Muscle of leg (tissue), 11 donors: Measurements from ENCODE around the gene POU2AF1. TPM values are rescaled to one million over a fixed set of nuclear protein-coding genes. Genes with fewer than 3 reads are reported as not detected.
"Not testable (repeated sequence)": the region's sequence is repeated elsewhere in the genome, so short reads cannot be mapped to it uniquely, and the experiment has no call there.

ENCODE experiments used
- DNase-seq: peaks from one replicate; pipeline ENCODE4 v3.0.0; 2013
- H3K27ac ChIP-seq: one replicate; pipeline ENCODE4 v1.5.1; 2013; ENCODE audit warnings: mild to moderate bottlenecking, low read length, control low read depth
- H3K27me3 ChIP-seq: one replicate; pipeline ENCODE4 v1.6.1; 2013; ENCODE audit warnings: low read length; ENCODE audit not compliant: control insufficient read depth, insufficient read depth
- H3K36me3 ChIP-seq: one replicate; pipeline ENCODE4 v1.6.1; 2013; ENCODE audit warnings: low read length; ENCODE audit not compliant: control insufficient read depth, insufficient read depth
- H3K4me1 ChIP-seq: one replicate; pipeline ENCODE4 v1.6.1; 2013; ENCODE audit warnings: low read length; ENCODE audit not compliant: control insufficient read depth, insufficient read depth
- H3K4me3 ChIP-seq: one replicate; pipeline ENCODE4 v1.5.1; 2013; ENCODE audit warnings: low read length, control low read depth
- H3K9me3 ChIP-seq: replicated peaks from 2 replicates; pipeline ENCODE4 v1.6.1; 2013; ENCODE audit warnings: low read depth, low read length; ENCODE audit not compliant: control insufficient read depth
- WGBS: methylation state at CpG from one replicate; pipeline ENCODE4 v1.1.5; 2013; ENCODE audit warnings: missing lambda C conversion rate; ENCODE audit not compliant: insufficient coverage; 5-methylcytosine and 5-hydroxymethylcytosine counted together
- polyA plus RNA-seq, 8 donors: library from polyadenylated mRNA; unstranded; fragments of 120-200 nt; gene quantifications; one replicate each; pipeline versions ENCODE4 v1.2.1 to v1.2.3, GENCODE V29; 2013; ENCODE audit warnings: inconsistent platforms in 1 of 8, low replicate concordance in 1 of 8; ENCODE audit not compliant: insufficient read length in 8 of 8, insufficient read depth in 1 of 8
- total RNA-seq: library from RNA; stranded (reverse); fragments of 120-200 nt; gene quantifications from one replicate; pipeline ENCODE4 v1.2.4, GENCODE V29; 2013

POU2AF1 gene
- total and polyA plus RNA-seq, 9 donors = 0.04 to 0.39 (median 0.23) TPM

- Histone ChIP-seq H3K9me3 (no peaks in the 10 kb centered on the region), H3K36me3 (no peaks in the 10 kb centered on the region), H3K27ac (no peak overlapping the region), H3K27me3 (peaks cover 5% of the 10 kb centered on the region), H3K4me3 (no peak overlapping the region), H3K4me1 (no peaks in the 10 kb centered on the region)
- WGBS = no CpG with 5 or more reads among the region's 1 CpG
- no peak for DNase-seq
Measured at GRCh38 chr11:111409915-111410314, 30.8 kb upstream of the POU2AF1 start.

GRCh38 chr11:111408789-111409727, 30.0 kb upstream of the POU2AF1 start:
- Histone ChIP-seq H3K4me3 (no peak overlapping the region), H3K36me3 (no peaks in the 10 kb centered on the region), H3K27me3 (peaks cover 2% of the 10 kb centered on the region), H3K9me3 (no peaks in the 10 kb centered on the region), H3K4me1 (no peaks in the 10 kb centered on the region), H3K27ac (no peak overlapping the region)
- 72% methylated on average over 3 of the region's 6 CpGs for WGBS
- DNase-seq = no peak

GRCh38 chr11:111407652-111408051, 28.6 kb upstream of the POU2AF1 start:
- H3K27ac ChIP-seq = no peak overlapping the region
- no peak for DNase-seq
- no peak overlapping the region for H3K4me3 ChIP-seq
- no peaks in the 10 kb centered on the region for H3K9me3 ChIP-seq
- H3K36me3 ChIP-seq = no peaks in the 10 kb centered on the region
- no peaks in the 10 kb centered on the region for H3K4me1 ChIP-seq
- 67% methylated on average over 1 of the region's 2 CpGs for WGBS
- peaks cover 2% of the 10 kb centered on the region for H3K27me3 ChIP-seq

GRCh38 chr11:111406589-111406988, 27.5 kb upstream of the POU2AF1 start:
- WGBS = 29% methylated on average over 1 of the region's 1 CpG
- peaks cover 2% of the 10 kb centered on the region for H3K27me3 ChIP-seq
- H3K4me3 ChIP-seq = no peak overlapping the region
- no peaks in the 10 kb centered on the region for H3K36me3 ChIP-seq
- H3K27ac ChIP-seq = no peak overlapping the region
- no peak for DNase-seq
- no peaks in the 10 kb centered on the region for H3K4me1 ChIP-seq
- no peaks in the 10 kb centered on the region for H3K9me3 ChIP-seq

GRCh38 chr11:111406091-111406490, 27.0 kb upstream of the POU2AF1 start:
- Histone ChIP-seq H3K9me3 (no peaks in the 10 kb centered on the region), H3K4me1 (no peaks in the 10 kb centered on the region), H3K27ac (no peak overlapping the region), H3K4me3 (no peak overlapping the region), H3K36me3 (no peaks in the 10 kb centered on the region), H3K27me3 (peaks cover 2% of the 10 kb centered on the region)
- 30% methylated on average over 1 of the region's 2 CpGs for WGBS
- DNase-seq = no peak

GRCh38 chr11:111405551-111405950, 26.5 kb upstream of the POU2AF1 start:
- WGBS = no CpG with 5 or more reads among the region's 2 CpGs
- Histone ChIP-seq H3K9me3 (no peaks in the 10 kb centered on the region), H3K27ac (no peak overlapping the region), H3K27me3 (peaks cover 2% of the 10 kb centered on the region), H3K4me1 (no peaks in the 10 kb centered on the region), H3K4me3 (no peak overlapping the region), H3K36me3 (no peaks in the 10 kb centered on the region)
- DNase-seq = no peak

GRCh38 chr11:111403051-111403726, 24.1 kb upstream of the POU2AF1 start:
- no peaks in the 10 kb centered on the region for H3K9me3 ChIP-seq
- no peak for DNase-seq
- H3K27ac ChIP-seq = no peak overlapping the region
- H3K4me1 ChIP-seq = no peaks in the 10 kb centered on the region
- peaks cover 2% of the 10 kb centered on the region for H3K27me3 ChIP-seq
- H3K36me3 ChIP-seq = no peaks in the 10 kb centered on the region
- WGBS = 50% methylated on average over 1 of the region's 3 CpGs
- no peak overlapping the region for H3K4me3 ChIP-seq

GRCh38 chr11:111402411-111402810, 23.3 kb upstream of the POU2AF1 start:
- H3K4me1 ChIP-seq = no peaks in the 10 kb centered on the region
- no peak for DNase-seq
- H3K27ac ChIP-seq = no peak overlapping the region
- 71% methylated on average over 2 of the region's 3 CpGs for WGBS
- peaks cover 2% of the 10 kb centered on the region for H3K27me3 ChIP-seq
- no peaks in the 10 kb centered on the region for H3K9me3 ChIP-seq
- no peaks in the 10 kb centered on the region for H3K36me3 ChIP-seq
- H3K4me3 ChIP-seq = no peak overlapping the region

GRCh38 chr11:111401957-111402356, 22.9 kb upstream of the POU2AF1 start:
- H3K36me3 ChIP-seq, H3K4me3 ChIP-seq, H3K27ac ChIP-seq, H3K27me3 ChIP-seq, H3K4me1 ChIP-seq, H3K9me3 ChIP-seq, DNase-seq: not testable (repeated sequence)
- 80% methylated on average over 1 of the region's 3 CpGs for WGBS

- no peak for DNase-seq
Measured at GRCh38 chr11:111400595-111400994, 21.5 kb upstream of the POU2AF1 start.

More at GRCh38 chr11:111400595-111400994, 21.5 kb upstream of the POU2AF1 start:
- no peaks in the 10 kb centered on the region for H3K36me3 ChIP-seq
- H3K27me3 ChIP-seq = no peaks in the 10 kb centered on the region
- H3K27ac ChIP-seq = no peak overlapping the region
- H3K9me3 ChIP-seq = no peaks in the 10 kb centered on the region
- H3K4me3 ChIP-seq = no peak overlapping the region
- no peaks in the 10 kb centered on the region for H3K4me1 ChIP-seq
